Caco-2 (cell line): ENCODE measurements around the gene NFIX. TPM values are rescaled to one million over a fixed set of nuclear protein-coding genes. Genes with fewer than 3 reads are reported as not detected.

Source experiments
- BruUV-seq: library from RNA; stranded (reverse); fragments of 400-500 nt; replicated peaks from 2 replicates; lab custom pipeline; 2021; lab: Mats Ljungman, UMichigan
- CTCF ChIA-PET: fragments of 300-600 bp; sonication (Branson Sonifier 250); formaldehyde crosslinking; loops from one replicate; lab custom pipeline; 2022; ENCODE audit warnings: antibody characterized with exemption; lab: Charles Lee
- POLR2A ChIA-PET: fragments of 300-600 bp; sonication (Branson Sonifier 250); formaldehyde crosslinking; loops from one replicate; lab custom pipeline; 2022; ENCODE audit warnings: antibody characterized with exemption; lab: Charles Lee
- DNase-seq, 2 experiments: peaks; one replicate each; pipeline versions ENCODE4 v3.0.0 to v3.0.0-alpha.2; 2020 to 2022
- H3K27me3 ChIP-seq: replicated peaks from 2 replicates; pipeline ENCODE4 v1.6.0; 2011; ENCODE audit warnings: low read length; ENCODE audit not compliant: control insufficient read depth, insufficient read depth
- H3K36me3 ChIP-seq: 2 replicates; pipeline ENCODE4 v1.5.1; 2011; ENCODE audit warnings: low read length; ENCODE audit not compliant: control insufficient read depth, insufficient read depth
- H3K4me1 ChIP-seq: fragments of 250-450 bp; sonication (Bioruptor Pico); 2 replicates; pipeline ENCODE4 v1.5.1; 2020; ENCODE audit warnings: mild to moderate bottlenecking
- H3K4me3 ChIP-seq: 2 replicates; pipeline ENCODE4 v1.5.1; 2011; ENCODE audit warnings: low read depth, mild to moderate bottlenecking, control low read depth, low read length
- H3K9me3 ChIP-seq: fragments of 250-450 bp; sonication (Bioruptor Pico); 2 replicates; pipeline ENCODE4 v1.5.1; 2020; ENCODE audit warnings: mild to moderate bottlenecking, moderate library complexity
- H3K27ac Mint-ChIP-seq: one replicate; pipeline ENCODE4 v1.8.0; 2022; ENCODE audit warnings: mixed read lengths; ENCODE audit not compliant: unreplicated experiment
- H3K27me3 Mint-ChIP-seq: one replicate; pipeline ENCODE4 v1.8.0; 2022; ENCODE audit warnings: mixed read lengths; ENCODE audit not compliant: insufficient read depth, unreplicated experiment
- H3K36me3 Mint-ChIP-seq: one replicate; pipeline ENCODE4 v1.8.0; 2022; ENCODE audit warnings: mild to moderate bottlenecking, mixed read lengths; ENCODE audit not compliant: insufficient read depth, unreplicated experiment
- H3K4me1 Mint-ChIP-seq: one replicate; pipeline ENCODE4 v1.8.0; 2022; ENCODE audit warnings: low read depth, mixed read lengths; ENCODE audit not compliant: unreplicated experiment
- H3K4me3 Mint-ChIP-seq: one replicate; pipeline ENCODE4 v1.8.0; 2022; ENCODE audit warnings: mild to moderate bottlenecking, moderate library complexity, mixed read lengths; ENCODE audit not compliant: unreplicated experiment
- H3K9me3 Mint-ChIP-seq: one replicate; pipeline ENCODE4 v1.8.0; 2022; ENCODE audit warnings: mixed read lengths; ENCODE audit not compliant: unreplicated experiment
- intact Hi-C: fragments of 100-400 bp; cut with micrococcal nuclease; formaldehyde crosslinking; loops from one replicate; pipeline ENCODE4 v1.10.0; 2022; ENCODE audit not compliant: unreplicated experiment
- total RNA-seq: library from RNA; stranded (reverse); gene quantifications from 2 replicates; pipeline ENCODE4 v1.2.3, GENCODE V29; 2022
- TF ChIP-seq, protein P1 (sequence below), 2 experiments: fragments of 200-600 bp in 1 of 2; IDR thresholded peaks; 1 replicate in 1 of 2; 2 replicates in 1 of 2; pipeline versions ENCODE4 v1.5.1 to v1.8.0; 2011 to 2022; ENCODE audit warnings: antibody characterized with exemption in 1 of 2, control low read depth in 1 of 2, inconsistent platforms in 1 of 2, low read depth in 1 of 2, low read length in 1 of 2, mild to moderate bottlenecking in 1 of 2, moderate library complexity in 1 of 2; ENCODE audit not compliant: insufficient read depth in 1 of 2, severe bottlenecking in 1 of 2, unreplicated experiment in 1 of 2

Gene NFIX
- total RNA-seq, 1 experiment from 2014 or later, result 0.82 TPM

DNA sequence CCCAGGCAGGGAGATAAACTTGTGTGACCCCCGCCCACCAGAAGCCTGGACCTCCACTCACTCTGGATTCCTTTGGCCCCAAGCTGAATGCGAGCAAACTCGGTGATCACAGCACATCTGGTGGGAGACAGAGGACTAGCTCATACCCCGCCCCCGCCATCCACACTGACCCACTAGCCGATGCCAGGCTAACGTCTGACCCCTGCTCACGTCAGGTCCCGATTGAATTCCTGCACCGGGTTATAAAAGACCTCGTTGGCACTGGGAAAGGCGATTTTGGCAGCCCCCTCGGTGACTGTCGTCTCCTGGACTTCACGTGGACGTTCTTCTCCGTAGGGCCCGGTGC is 120.6 kb downstream of the NFIX start:
- H3K4me1 ChIP-seq, result no peaks in the 10 kb centered on the region
- TF ChIP-seq, protein P1, sequence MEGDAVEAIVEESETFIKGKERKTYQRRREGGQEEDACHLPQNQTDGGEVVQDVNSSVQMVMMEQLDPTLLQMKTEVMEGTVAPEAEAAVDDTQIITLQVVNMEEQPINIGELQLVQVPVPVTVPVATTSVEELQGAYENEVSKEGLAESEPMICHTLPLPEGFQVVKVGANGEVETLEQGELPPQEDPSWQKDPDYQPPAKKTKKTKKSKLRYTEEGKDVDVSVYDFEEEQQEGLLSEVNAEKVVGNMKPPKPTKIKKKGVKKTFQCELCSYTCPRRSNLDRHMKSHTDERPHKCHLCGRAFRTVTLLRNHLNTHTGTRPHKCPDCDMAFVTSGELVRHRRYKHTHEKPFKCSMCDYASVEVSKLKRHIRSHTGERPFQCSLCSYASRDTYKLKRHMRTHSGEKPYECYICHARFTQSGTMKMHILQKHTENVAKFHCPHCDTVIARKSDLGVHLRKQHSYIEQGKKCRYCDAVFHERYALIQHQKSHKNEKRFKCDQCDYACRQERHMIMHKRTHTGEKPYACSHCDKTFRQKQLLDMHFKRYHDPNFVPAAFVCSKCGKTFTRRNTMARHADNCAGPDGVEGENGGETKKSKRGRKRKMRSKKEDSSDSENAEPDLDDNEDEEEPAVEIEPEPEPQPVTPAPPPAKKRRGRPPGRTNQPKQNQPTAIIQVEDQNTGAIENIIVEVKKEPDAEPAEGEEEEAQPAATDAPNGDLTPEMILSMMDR (IDR thresholded peaks at IDR 0.05; ENCODE audit: insufficient read depth in 1 of 2, low read depth in 1 of 2, low read length in 1 of 2, severe bottlenecking in 1 of 2, unreplicated experiment in 1 of 2), result no peak
- ChIA-PET POLR2A (no interaction called here), CTCF (interaction anchor here (0.6 kb wide), 1 partner anchor 44 kb away, joined by 3 read pairs; no protein-coding TSS in a partner anchor)
- Mint-ChIP-seq H3K36me3 (peaks cover 16% of the 10 kb centered on the region), H3K27ac (peak overlapping the region; percentile 96), H3K4me1 (peaks cover 6% of the 10 kb centered on the region), H3K27me3 (no peaks in the 10 kb centered on the region), H3K9me3 (no peaks in the 10 kb centered on the region), H3K4me3 (peak overlapping the region; percentile 100)
- BruUV-seq, result no TSS peak
- H3K4me3 ChIP-seq, result peak overlapping the region; percentile 93
- no peak for DNase-seq
- peaks cover 1% of the 10 kb centered on the region for H3K36me3 ChIP-seq
- H3K27me3 ChIP-seq, result no peaks in the 10 kb centered on the region
- intact Hi-C loops, result loop anchor here (2.0 kb wide), 1 partner anchor 35 kb away; the partner anchor contains the start of genes IER2 and STX10
- no peaks in the 10 kb centered on the region for H3K9me3 ChIP-seq

DNA sequence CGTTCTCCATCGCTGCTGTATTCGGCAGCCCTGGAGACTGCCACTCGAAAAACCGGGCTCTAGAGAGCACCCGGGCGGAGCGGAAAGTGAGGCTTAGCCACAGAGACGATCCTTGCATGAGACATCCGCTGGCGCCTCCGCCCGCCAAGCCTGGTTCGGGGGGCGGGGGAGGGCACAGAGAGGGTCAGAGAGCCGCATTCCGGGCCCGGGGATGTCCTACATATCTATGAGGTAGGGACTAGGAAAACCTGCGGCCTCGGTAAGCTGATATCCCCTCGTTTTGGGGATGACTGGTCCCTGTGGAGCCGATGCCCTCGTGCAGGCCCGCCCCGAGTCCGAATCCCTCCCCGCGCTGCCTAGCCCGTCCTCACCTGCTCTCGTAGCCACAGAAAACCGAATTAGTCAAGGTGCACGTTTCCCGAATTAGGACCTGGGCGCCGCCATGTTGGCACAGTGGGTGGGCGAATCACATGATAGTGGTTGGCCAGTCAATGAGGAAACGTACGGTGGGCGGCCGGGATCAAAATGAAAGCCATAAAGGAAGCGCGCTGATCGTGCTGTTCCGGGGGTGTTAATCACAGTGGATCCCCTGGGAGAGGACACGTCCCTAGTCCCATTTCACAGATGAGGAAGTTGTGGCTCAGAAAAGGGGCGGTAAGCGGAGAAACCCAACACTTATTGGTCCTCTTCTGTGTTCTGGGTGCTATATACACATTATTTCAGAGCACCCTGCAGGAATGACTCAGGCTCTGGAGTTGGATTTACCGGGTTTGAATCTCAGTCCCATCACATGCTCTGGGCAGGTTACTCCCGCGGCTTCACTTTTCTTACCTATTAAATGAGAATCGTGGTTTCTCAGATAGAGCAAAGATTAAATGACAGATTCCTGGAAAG is 121.3 kb downstream of the NFIX start, which contains the start of gene TRMT1:
TRMT1 (minus strand) TSS at position 459 of the 894 bp plus-strand sequence; CDS start at position 118, 341 bp downstream.
- ChIA-PET CTCF (interaction anchor here (0.6 kb wide), 1 partner anchor 67 kb away, joined by 3 read pairs; no protein-coding TSS in a partner anchor), POLR2A (no interaction called here)
- peak; percentile 89 to 92 for DNase-seq
- Histone ChIP-seq H3K4me1 (no peaks in the 10 kb centered on the region), H3K9me3 (no peaks in the 10 kb centered on the region), H3K4me3 (peak within 1 kb of the TSS; percentile 93), H3K27me3 (no peaks in the 10 kb centered on the region), H3K36me3 (peaks cover 1% of the 10 kb centered on the region)
- intact Hi-C loops, result loop anchor here (2.0 kb wide), 1 partner anchor 34 kb away; the partner anchor contains the start of genes IER2 and STX10
- Mint-ChIP-seq H3K27ac (peak within 1 kb of the TSS; percentile 96), H3K36me3 (peaks cover 15% of the 10 kb centered on the region), H3K9me3 (no peaks in the 10 kb centered on the region), H3K27me3 (no peaks in the 10 kb centered on the region), H3K4me3 (peak within 1 kb of the TSS; percentile 100), H3K4me1 (peaks cover 6% of the 10 kb centered on the region)
- BruUV-seq, result TSS peak; percentile 74
- TF ChIP-seq, protein P1 (IDR thresholded peaks at IDR 0.05; ENCODE audit: insufficient read depth in 1 of 2, low read depth in 1 of 2, low read length in 1 of 2, severe bottlenecking in 1 of 2, unreplicated experiment in 1 of 2), result no peak

DNA sequence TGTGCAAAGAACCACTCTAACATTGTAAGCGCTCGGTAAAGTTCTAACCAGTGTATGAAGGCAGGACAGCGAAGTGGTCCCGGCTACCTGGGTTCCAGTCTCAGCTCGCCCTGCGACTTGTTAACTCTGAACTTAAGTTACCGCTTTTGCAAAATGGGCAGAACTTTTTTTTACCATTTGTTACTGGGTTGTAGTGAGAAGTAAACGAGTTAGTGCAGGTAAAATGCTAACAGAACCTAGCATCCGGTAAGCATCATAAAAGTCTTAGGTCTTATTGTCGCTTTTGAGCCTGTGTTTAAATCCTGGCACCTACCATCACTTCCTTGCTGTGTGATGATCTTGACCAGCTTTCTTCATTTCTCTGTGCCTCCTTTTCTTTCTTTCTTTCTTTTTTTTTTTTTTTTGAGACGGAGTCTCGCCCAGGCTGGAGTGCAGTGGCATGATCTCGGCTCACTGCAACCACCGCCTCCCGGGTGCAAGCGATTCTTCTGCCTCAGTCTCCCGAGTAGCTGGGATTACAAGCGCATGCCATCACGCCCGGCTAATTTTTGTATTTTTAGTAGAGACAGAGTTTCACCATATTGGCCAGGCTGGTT is 122.0 kb downstream of the NFIX start:
- CTCF ChIA-PET, result interaction anchor here (0.5 to 0.9 kb wide), 4 partner anchors 68 to 151 kb away, joined by 3 to 4 read pairs (median 4); no protein-coding TSS in a partner anchor
- DNase-seq, result no peak
- no peaks in the 10 kb centered on the region for H3K27me3 Mint-ChIP-seq
- Histone ChIP-seq H3K9me3 (no peaks in the 10 kb centered on the region), H3K27me3 (no peaks in the 10 kb centered on the region), H3K36me3 (peaks cover 1% of the 10 kb centered on the region), H3K4me1 (no peaks in the 10 kb centered on the region), H3K4me3 (peak overlapping the region; percentile 93)
- POLR2A ChIA-PET, result interaction anchor here (0.7 to 1.0 kb wide), 3 partner anchors 32 to 47 kb away, joined by 3 to 6 read pairs (median 4); no protein-coding TSS in a partner anchor
- TF ChIP-seq, protein P1 (IDR thresholded peaks at IDR 0.05; ENCODE audit: insufficient read depth in 1 of 2, low read depth in 1 of 2, low read length in 1 of 2, severe bottlenecking in 1 of 2, unreplicated experiment in 1 of 2), result no peak
- peaks cover 6% of the 10 kb centered on the region for H3K4me1 Mint-ChIP-seq
- H3K9me3 Mint-ChIP-seq, result no peaks in the 10 kb centered on the region
- peaks cover 18% of the 10 kb centered on the region for H3K36me3 Mint-ChIP-seq
- H3K4me3 Mint-ChIP-seq, result peak overlapping the region; percentile 100
- no TSS peak for BruUV-seq
- H3K27ac Mint-ChIP-seq, result peak overlapping the region; percentile 96
- intact Hi-C loops, result loop anchor here (2.0 kb wide), 1 partner anchor 34 kb away; the partner anchor contains the start of genes IER2 and STX10
